H1 (cell line): Measurements from ENCODE around the gene RIC8A. TPM values are rescaled to one million over a fixed set of nuclear protein-coding genes. Genes with fewer than 3 reads are reported as not detected.

Experiments
- CTCF ChIA-PET: fragments of 300-600 bp; sonication (Branson Sonifier 250); formaldehyde crosslinking; loops from one replicate; lab custom pipeline; 2021; ENCODE audit not compliant: partially characterized antibody; lab: Charles Lee
- POLR2A ChIA-PET: fragments of 300-600 bp; sonication (Branson Sonifier 250); formaldehyde crosslinking; loops from one replicate; lab custom pipeline; 2021; ENCODE audit warnings: inconsistent platforms; ENCODE audit not compliant: partially characterized antibody; lab: Charles Lee
- DNase-seq, 2 experiments: peaks; one replicate each; pipeline versions ENCODE4 v3.0.0 to v3.0.0-alpha.2; 2010 to 2022; ENCODE audit warnings: low spot score in 2 of 2, low read depth in 1 of 2, mixed read lengths in 1 of 2
- FAIRE-seq: peaks from 2 replicates; lab custom pipeline; 2011; peaks lifted over from hg19 to GRCh38; lab: Jason Lieb, UNC
- H2AFZ ChIP-seq: 2 replicates; pipeline ENCODE4 v1.8.1; 2012; ENCODE audit warnings: low read length, inconsistent platforms
- H2AK5ac ChIP-seq: 2 replicates; pipeline ENCODE4 v1.6.1; 2013; ENCODE audit warnings: low read depth, low read length
- H2BK120ac ChIP-seq: replicated peaks from 2 replicates; pipeline ENCODE3; 2013; ENCODE audit warnings: low read depth, low read length, inconsistent platforms
- H2BK12ac ChIP-seq: 2 replicates; pipeline ENCODE4 v1.6.1; 2013; ENCODE audit warnings: low read depth, low read length
- H2BK15ac ChIP-seq: 2 replicates; pipeline ENCODE4 v1.6.1; 2013; ENCODE audit warnings: low read length
- H2BK20ac ChIP-seq: 2 replicates; pipeline ENCODE4 v1.6.1; 2013; ENCODE audit warnings: low read length
- H2BK5ac ChIP-seq: 2 replicates; pipeline ENCODE4 v1.6.1; 2013; ENCODE audit warnings: low read depth, low read length
- H3K14ac ChIP-seq: 2 replicates; pipeline ENCODE4 v1.6.1; 2013; ENCODE audit warnings: inconsistent platforms; ENCODE audit not compliant: insufficient read length
- H3K18ac ChIP-seq: 2 replicates; pipeline ENCODE4 v1.6.1; 2013; ENCODE audit warnings: low read length; ENCODE audit errors: extremely low read depth
- H3K23ac ChIP-seq: 2 replicates; pipeline ENCODE4 v1.6.1; 2013; ENCODE audit warnings: inconsistent platforms; ENCODE audit not compliant: insufficient read length
- H3K23me2 ChIP-seq: 2 replicates; pipeline ENCODE4 v1.6.1; 2013; ENCODE audit warnings: low read depth, low read length
- H3K27ac ChIP-seq: 2 replicates; pipeline ENCODE4 v1.6.1; 2011; ENCODE audit warnings: low read depth, low read length, inconsistent platforms
- H3K27me3 ChIP-seq, 4 experiments: replicated peaks in 1 of 4; 1 replicate in 1 of 4; 2 replicates in 3 of 4; pipeline versions ENCODE4 v1.6.1 to v1.8.1; 2011 to 2013; ENCODE audit warnings: low read length in 3 of 4, mild to moderate bottlenecking in 3 of 4, inconsistent platforms in 2 of 4, mixed read lengths in 2 of 4, moderate library complexity in 1 of 4; ENCODE audit not compliant: control insufficient read depth in 3 of 4, insufficient read depth in 3 of 4; ENCODE audit errors: extremely low read depth in 1 of 4
- H3K36me3 ChIP-seq, 4 experiments: 2 replicates each; pipeline versions ENCODE4 v1.6.1 to v1.8.1; 2011 to 2013; ENCODE audit warnings: mild to moderate bottlenecking in 4 of 4, low read length in 3 of 4, moderate library complexity in 2 of 4, control low read depth in 1 of 4, inconsistent platforms in 1 of 4; ENCODE audit not compliant: insufficient read depth in 4 of 4, control insufficient read depth in 2 of 4
- H3K4ac ChIP-seq: replicated peaks from 2 replicates; pipeline ENCODE3; 2013; ENCODE audit warnings: low read length, low read depth, mixed read lengths, inconsistent platforms; ENCODE audit not compliant: insufficient read length
- H3K4me1 ChIP-seq, 4 experiments: replicated peaks in 1 of 4; 1 replicate in 1 of 4; 2 replicates in 3 of 4; pipeline versions ENCODE4 v1.6.1 to v1.8.1; 2011 to 2013; ENCODE audit warnings: low read length in 3 of 4, inconsistent platforms in 2 of 4, mixed read lengths in 1 of 4; ENCODE audit not compliant: insufficient read depth in 4 of 4, control insufficient read depth in 3 of 4
- H3K4me2 ChIP-seq, 2 experiments: 2 replicates each; pipeline versions ENCODE4 v1.6.1 to v1.8.1; 2011 to 2013; ENCODE audit warnings: low read depth in 2 of 2, low read length in 2 of 2, control low read depth in 1 of 2, inconsistent platforms in 1 of 2, mild to moderate bottlenecking in 1 of 2; ENCODE audit not compliant: insufficient read depth in 1 of 2
- H3K4me3 ChIP-seq, 4 experiments: fragments of 200-600, 300-600 bp in 1 of 4; sonication (generic), shearing (Covaris generic), sonication (Bioruptor Twin) in 1 of 4; 2 replicates each; pipeline versions ENCODE4 v1.5.1 to v1.8.1; 2011 to 2016; ENCODE audit warnings: low read length in 4 of 4, low read depth in 3 of 4, control low read depth in 2 of 4, inconsistent platforms in 2 of 4, mild to moderate bottlenecking in 2 of 4, mixed read lengths in 1 of 4, moderate library complexity in 1 of 4; ENCODE audit not compliant: insufficient read depth in 2 of 4; ENCODE audit errors: extremely low read depth in 1 of 4
- H3K56ac ChIP-seq: replicated peaks from 2 replicates; pipeline ENCODE3; 2013; ENCODE audit warnings: low read depth, mild to moderate bottlenecking, mixed read lengths, low read length, inconsistent platforms; ENCODE audit not compliant: insufficient read length
- H3K79me1 ChIP-seq: 2 replicates; pipeline ENCODE4 v1.6.1; 2013; ENCODE audit warnings: low read depth, low read length, control low read depth
- H3K79me2 ChIP-seq, 2 experiments: 2 replicates each; pipeline versions ENCODE4 v1.6.1 to v1.8.1; 2012 to 2013; ENCODE audit warnings: low read length in 2 of 2, mild to moderate bottlenecking in 2 of 2, inconsistent platforms in 1 of 2; ENCODE audit not compliant: insufficient read depth in 2 of 2, control insufficient read depth in 1 of 2
- H3K9ac ChIP-seq, 4 experiments: replicated peaks in 1 of 4; 1 replicate in 1 of 4; 2 replicates in 3 of 4; pipeline versions ENCODE4 v1.6.1 to v1.8.1; 2011 to 2013; ENCODE audit warnings: low read depth in 3 of 4, low read length in 3 of 4, control low read depth in 2 of 4, mild to moderate bottlenecking in 2 of 4, moderate library complexity in 2 of 4, inconsistent platforms in 1 of 4; ENCODE audit errors: extremely low read depth in 1 of 4
- H3K9me3 ChIP-seq, 2 experiments: 2 replicates each; pipeline versions ENCODE4 v1.6.1 to v1.8.1; 2012 to 2013; ENCODE audit warnings: mild to moderate bottlenecking in 2 of 2, moderate library complexity in 2 of 2, control low read depth in 1 of 2, inconsistent platforms in 1 of 2, low read depth in 1 of 2, low read length in 1 of 2, mixed read lengths in 1 of 2; ENCODE audit not compliant: insufficient read depth in 2 of 2
- H4K20me1 ChIP-seq, 2 experiments: replicated peaks in 1 of 2; 2 replicates each; pipeline versions ENCODE3 to v1.8.1; 2011 to 2013; ENCODE audit warnings: inconsistent platforms in 2 of 2, low read length in 2 of 2, mild to moderate bottlenecking in 1 of 2; ENCODE audit not compliant: insufficient read depth in 2 of 2, control insufficient read depth in 1 of 2
- H4K5ac ChIP-seq: 2 replicates; pipeline ENCODE4 v1.6.1; 2013; ENCODE audit warnings: low read length, low read depth, mixed read lengths, inconsistent platforms; ENCODE audit not compliant: insufficient read length
- H4K8ac ChIP-seq: 2 replicates; pipeline ENCODE4 v1.8.0; 2013; ENCODE audit warnings: mild to moderate bottlenecking, moderate library complexity, low read length, inconsistent platforms; ENCODE audit not compliant: insufficient read depth; ENCODE audit errors: extremely low read depth
- H4K91ac ChIP-seq: replicated peaks from 2 replicates; pipeline ENCODE3; 2013; ENCODE audit warnings: low read length, mixed read lengths, inconsistent platforms; ENCODE audit not compliant: insufficient read length
- BCL11A ChIP-seq, 2 experiments: IDR thresholded peaks; one replicate each; pipeline ENCODE4 v1.6.1; 2011; ENCODE audit warnings: low read depth in 2 of 2, low read length in 2 of 2, mild to moderate bottlenecking in 2 of 2
- BRCA1 ChIP-seq: IDR thresholded peaks from 2 replicates; pipeline ENCODE4 v1.6.1; 2012; ENCODE audit warnings: low read depth, low read length, improper control_type of control experiment
- CREB1 ChIP-seq: IDR thresholded peaks from 2 replicates; pipeline ENCODE4 v1.6.1; 2012; ENCODE audit warnings: inconsistent platforms
- POLR2A ChIP-seq, 2 experiments: IDR thresholded peaks; 1 replicate in 1 of 2; 2 replicates in 1 of 2; pipeline ENCODE4 v1.6.1; 2011; ENCODE audit warnings: low read depth in 2 of 2, low read length in 2 of 2, mild to moderate bottlenecking in 2 of 2; ENCODE audit errors: control extremely low read depth in 1 of 2
- RAD21 ChIP-seq, 2 experiments: IDR thresholded peaks in 1 of 2; conservative IDR thresholded peaks in 1 of 2; 2 replicates each; pipeline ENCODE4 v1.6.1; 2011; ENCODE audit warnings: low read depth in 2 of 2, low read length in 2 of 2, improper control_type of control experiment in 1 of 2, inconsistent platforms in 1 of 2, mild to moderate bottlenecking in 1 of 2, moderate library complexity in 1 of 2
- RBBP5 ChIP-seq: IDR thresholded peaks from 2 replicates; pipeline ENCODE4 v1.7.1; 2012; ENCODE audit warnings: low read depth, mild to moderate bottlenecking, inconsistent platforms, low read length, moderate library complexity, borderline replicate concordance
- SP1 ChIP-seq: IDR thresholded peaks from 2 replicates; pipeline ENCODE4 v1.6.1; 2011; ENCODE audit warnings: low read depth, low read length
- SUZ12 ChIP-seq: fragments of 200-600 bp; sonication (generic); IDR thresholded peaks from 2 replicates; pipeline ENCODE4 v1.6.1; 2012; ENCODE audit warnings: mild to moderate bottlenecking, inconsistent platforms, low read length, moderate library complexity, mixed read lengths
- TAF7 ChIP-seq: optimal IDR thresholded peaks from 2 replicates; pipeline ENCODE3; 2011; ENCODE audit warnings: low read depth, mild to moderate bottlenecking, inconsistent platforms, low read length, moderate library complexity, borderline replicate concordance
- TCF12 ChIP-seq: IDR thresholded peaks from 2 replicates; pipeline ENCODE4 v1.6.1; 2011; ENCODE audit warnings: low read depth, mild to moderate bottlenecking, low read length
- WGBS, 2 experiments: shearing (Covaris generic) in 1 of 2; methylation state at CpG; one replicate each; pipeline versions ENCODE4 v1.1.6 to v1.1.7; 2013 to 2015; ENCODE audit warnings: low lambda C conversion rate in 2 of 2, mixed read lengths in 2 of 2, inconsistent platforms in 1 of 2, low coverage in 1 of 2, missing lambda C conversion rate in 1 of 2; ENCODE audit not compliant: insufficient replicate concordance in 2 of 2, insufficient coverage in 1 of 2, insufficient read length in 1 of 2; ENCODE audit errors: extremely low coverage in 1 of 2, missing lambda C conversion rate in 1 of 2; 5-methylcytosine and 5-hydroxymethylcytosine counted together
- polyA plus RNA-seq, 7 experiments: library from polyadenylated mRNA; depleted of rRNA in 3 of 7; stranded (reverse) in 5 of 7; unstranded in 2 of 7; fragments of >200 nt in 5 of 7; fragments of 200-250 nt in 2 of 7; gene quantifications; 1 replicate in 5 of 7; 2 replicates in 1 of 7; 4 replicates in 1 of 7; pipeline versions ENCODE4 v1.2.1 to v1.2.3, GENCODE V29; 2011 to 2013; ENCODE audit warnings: missing spikeins in 2 of 7, mixed read lengths in 2 of 7
- total RNA-seq: library from RNA; stranded (reverse); fragmentation: NEBNext Ultra II Directional; extraction: Animal tissue kit (Norgen Biotek cat#: 25700); gene quantifications from 2 replicates; pipeline ENCODE4 v1.2.1, GENCODE V29; 2021
- TF ChIP-seq, protein P1 (sequence below): IDR thresholded peaks from 2 replicates; pipeline ENCODE4 v1.6.1; 2011; ENCODE audit warnings: low read length, improper control_type of control experiment

The RIC8A gene
- total and polyA plus RNA-seq, 2 of the 8 experiments (the other 6 are each of a cell fraction or from before 2014, with no cell fraction given) = 67.0 to 105 TPM

DNA sequence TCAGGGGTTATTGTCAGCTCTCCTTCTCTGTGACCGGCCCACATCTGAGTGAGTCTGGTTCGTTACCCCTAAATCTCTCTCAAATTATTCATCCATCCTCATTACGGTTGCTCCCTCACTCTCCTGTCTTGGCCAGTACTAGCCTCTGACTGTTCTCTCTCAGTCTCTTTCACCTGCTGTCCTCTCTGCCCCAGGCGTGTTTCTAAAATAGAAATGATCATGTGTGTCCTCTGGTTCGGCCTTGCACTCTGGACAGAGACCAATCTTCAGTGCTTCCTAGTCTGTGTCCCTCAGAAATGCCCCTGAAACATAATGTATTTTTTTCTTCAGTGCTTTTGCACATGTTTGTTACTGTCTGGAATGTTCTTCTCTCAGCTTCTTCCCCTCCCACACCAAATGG, 34.1 kb downstream of the RIC8A start:
- Histone ChIP-seq H3K18ac (no peak overlapping the region), H3K79me2 (peaks cover 9 to 27% of the 10 kb centered on the region in 2 experiments), H3K23me2 (peaks cover 6% of the 10 kb centered on the region), H3K36me3 (peaks cover 5 to 38% (median 24%) of the 10 kb centered on the region in 4 experiments), H2BK12ac (no peak overlapping the region), H3K23ac (no peak overlapping the region), H3K9ac (no peak overlapping the region), H4K8ac (no peak overlapping the region), H3K56ac (no peak overlapping the region), H3K27ac (no peak overlapping the region), H3K9me3 (no peaks in the 10 kb centered on the region), H2BK120ac (no peak overlapping the region), H3K27me3 (no peaks in the 10 kb centered on the region), H3K4me2 (no peak overlapping the region), H3K4ac (no peak overlapping the region), H3K79me1 (peaks cover 2% of the 10 kb centered on the region; the same call in 1 of the 2 replicates), H2AFZ (no peak overlapping the region), H2AK5ac (no peak overlapping the region), H2BK5ac (no peak overlapping the region), H3K4me3 (no peak overlapping the region), H4K91ac (no peak overlapping the region), H2BK20ac (no peak overlapping the region), H2BK15ac (no peak overlapping the region), H4K5ac (no peak overlapping the region), H3K4me1 (no peaks in the 10 kb centered on the region; a peak in 1 of 7 replicates), H4K20me1 (peaks cover 0 to 3% of the 10 kb centered on the region in 2 experiments), H3K14ac (no peak overlapping the region)
- 86% methylated on average over 5 of the region's 5 CpGs; no CpG with 5 or more reads in 1 of the 2 experiments for WGBS, 2 experiments
- TF ChIP-seq SP1 (no peak), BCL11A (IDR thresholded peaks at IDR 0.05; ENCODE audit: low read depth in 2 of 2, low read length in 2 of 2) (no peak), SUZ12 (no peak), TCF12 (no peak), BRCA1 (no peak), CREB1 (no peak), RAD21 (IDR thresholded peaks at IDR 0.05 in 1 of 2, conservative IDR thresholded peaks at IDR 0.05 in 1 of 2; ENCODE audit: low read depth in 2 of 2, low read length in 2 of 2) (no peak), RBBP5 (no peak), TAF7 (no peak), POLR2A (IDR thresholded peaks at IDR 0.05; ENCODE audit: control extremely low read depth in 1 of 2, low read depth in 2 of 2, low read length in 2 of 2) (no peak)
- TF ChIP-seq, protein P1, sequence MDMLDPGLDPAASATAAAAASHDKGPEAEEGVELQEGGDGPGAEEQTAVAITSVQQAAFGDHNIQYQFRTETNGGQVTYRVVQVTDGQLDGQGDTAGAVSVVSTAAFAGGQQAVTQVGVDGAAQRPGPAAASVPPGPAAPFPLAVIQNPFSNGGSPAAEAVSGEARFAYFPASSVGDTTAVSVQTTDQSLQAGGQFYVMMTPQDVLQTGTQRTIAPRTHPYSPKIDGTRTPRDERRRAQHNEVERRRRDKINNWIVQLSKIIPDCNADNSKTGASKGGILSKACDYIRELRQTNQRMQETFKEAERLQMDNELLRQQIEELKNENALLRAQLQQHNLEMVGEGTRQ = no peak
- FAIRE-seq (no peak), DNase-seq (no peak)
- CTCF ChIA-PET = interaction anchor here (1.3 to 8.7 kb wide), 4 partner anchors 11 to 122 kb away, joined by 4 to 88 read pairs (median 6); no protein-coding TSS in a partner anchor
- POLR2A ChIA-PET = no interaction called here
